HG02885 (cell line): Measurements from ENCODE around the gene HDHD5.

Experiments
- ATAC-seq: cut with Tn5 transposase; IDR thresholded peaks from one replicate; pipeline ENCODE4 v1.9.1; 2021; ENCODE audit warnings: mild to moderate bottlenecking; ENCODE audit not compliant: unreplicated experiment, poor library complexity

HDHD5 gene

DNA sequence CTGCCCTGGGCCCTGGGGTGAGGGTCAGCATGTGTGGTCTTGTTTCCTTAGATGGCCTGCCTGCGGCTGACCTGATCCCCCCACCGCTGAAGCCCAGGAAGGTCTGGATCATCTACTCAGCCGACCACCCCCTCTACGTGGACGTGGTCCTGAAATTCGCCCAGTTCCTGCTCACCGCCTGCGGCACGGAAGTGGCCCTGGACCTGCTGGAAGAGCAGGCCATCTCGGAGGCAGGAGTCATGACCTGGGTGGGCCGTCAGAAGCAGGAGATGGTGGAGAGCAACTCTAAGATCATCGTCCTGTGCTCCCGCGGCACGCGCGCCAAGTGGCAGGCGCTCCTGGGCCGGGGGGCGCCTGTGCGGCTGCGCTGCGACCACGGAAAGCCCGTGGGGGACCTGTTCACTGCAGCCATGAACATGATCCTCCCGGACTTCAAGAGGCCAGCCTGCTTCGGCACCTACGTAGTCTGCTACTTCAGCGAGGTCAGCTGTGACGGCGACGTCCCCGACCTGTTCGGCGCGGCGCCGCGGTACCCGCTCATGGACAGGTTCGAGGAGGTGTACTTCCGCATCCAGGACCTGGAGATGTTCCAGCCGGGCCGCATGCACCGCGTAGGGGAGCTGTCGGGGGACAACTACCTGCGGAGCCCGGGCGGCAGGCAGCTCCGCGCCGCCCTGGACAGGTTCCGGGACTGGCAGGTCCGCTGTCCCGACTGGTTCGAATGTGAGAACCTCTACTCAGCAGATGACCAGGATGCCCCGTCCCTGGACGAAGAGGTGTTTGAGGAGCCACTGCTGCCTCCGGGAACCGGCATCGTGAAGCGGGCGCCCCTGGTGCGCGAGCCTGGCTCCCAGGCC is 50.6 kb downstream of the HDHD5 start:
- no peak for ATAC-seq

DNA sequence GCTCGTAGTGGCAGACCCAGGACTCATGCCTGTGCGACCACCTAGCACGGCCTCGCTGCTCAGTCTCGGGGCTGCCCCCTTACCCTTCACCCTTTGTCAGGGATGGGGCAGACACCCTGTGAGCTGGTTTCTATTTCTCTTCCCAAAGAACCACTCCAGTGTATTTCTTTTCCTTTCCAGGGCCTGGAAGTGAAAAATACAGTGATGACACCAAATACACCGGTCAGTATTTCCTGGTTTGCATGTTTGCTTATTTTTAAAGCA is 51.6 kb downstream of the HDHD5 start:
- no peak for ATAC-seq

GRCh38 chr22:17106785-17107546 is 52.1 kb downstream of the HDHD5 start:
- peak; percentile 58 for ATAC-seq

GRCh38 chr22:17106161-17106784 is 52.8 kb downstream of the HDHD5 start:
- ATAC-seq: peak; percentile 23

DNA sequence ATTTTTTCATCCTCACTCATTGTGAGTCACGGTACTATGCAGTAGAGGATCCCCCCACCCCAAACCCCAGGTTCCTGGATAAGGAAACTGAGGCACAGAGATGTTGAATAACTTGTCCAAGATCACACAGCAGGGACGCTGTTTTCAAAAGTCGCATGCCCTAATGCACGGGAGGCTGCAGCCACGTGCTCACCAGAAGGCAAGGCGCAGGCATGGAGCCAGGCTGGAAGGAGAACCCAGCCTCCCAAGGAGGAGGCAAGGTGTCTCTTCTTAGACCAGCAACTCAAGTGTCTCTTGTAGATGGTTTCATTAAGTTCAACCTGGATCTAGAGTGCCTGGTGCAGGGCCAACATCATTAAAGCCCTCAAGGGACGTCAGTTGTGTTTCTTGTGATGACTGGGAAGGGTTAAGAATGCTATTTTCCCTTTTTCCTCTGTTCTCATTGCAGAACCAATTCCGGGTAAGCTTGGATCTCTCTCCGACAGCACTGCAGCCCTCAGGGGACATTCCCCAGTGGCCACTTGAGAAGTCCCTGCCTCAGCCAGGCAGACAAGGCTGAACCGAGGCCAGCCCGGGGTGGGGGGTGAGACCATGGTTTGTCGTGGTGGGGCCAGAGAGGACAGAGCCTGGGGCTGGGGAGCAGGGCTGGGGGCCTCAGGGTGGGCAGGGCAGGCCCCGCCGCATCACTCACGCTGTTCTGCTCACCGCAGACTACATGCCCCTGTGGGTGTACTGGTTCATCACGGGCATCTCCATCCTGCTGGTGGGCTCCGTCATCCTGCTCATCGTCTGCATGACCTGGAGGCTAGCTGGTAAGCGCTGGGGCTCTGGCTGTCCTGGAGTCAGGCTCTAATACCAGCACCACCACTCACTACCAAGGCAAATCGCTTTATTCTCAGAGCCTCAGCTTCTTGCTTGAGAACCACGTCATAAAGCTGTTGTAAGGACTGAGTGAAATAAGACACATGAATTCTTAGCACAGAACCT is 53.6 kb downstream of the HDHD5 start:
- no peak for ATAC-seq

- no peak for ATAC-seq
Observed at GRCh38 chr22:17104336-17104935, 54.6 kb downstream of the HDHD5 start.

GRCh38 chr22:17103351-17103750 is 55.7 kb downstream of the HDHD5 start:
- no peak for ATAC-seq

DNA sequence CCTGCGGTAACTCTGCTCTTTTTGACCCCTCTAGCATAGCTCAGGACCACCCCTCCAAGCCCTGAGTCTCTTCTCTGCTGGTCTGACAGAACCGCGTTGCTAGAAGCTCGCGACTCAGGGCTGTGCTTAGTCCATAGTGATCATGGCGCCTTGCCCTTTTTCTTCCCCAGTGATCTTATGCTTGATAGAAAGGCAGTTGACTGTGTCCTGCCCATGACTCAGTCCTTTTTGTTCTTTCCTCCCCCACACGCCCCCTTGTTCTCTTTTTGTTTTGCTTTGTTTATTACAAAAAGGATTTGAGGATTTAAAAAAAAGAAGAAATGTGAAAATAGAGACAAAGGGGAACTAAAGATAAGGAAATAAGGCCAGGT is 56.8 kb downstream of the HDHD5 start:
- no peak for ATAC-seq

GRCh38 chr22:17101475-17102296 is 57.4 kb downstream of the HDHD5 start:
- no peak for ATAC-seq

- ATAC-seq: no peak
Observed at GRCh38 chr22:17100621-17101020, 58.5 kb downstream of the HDHD5 start.

DNA sequence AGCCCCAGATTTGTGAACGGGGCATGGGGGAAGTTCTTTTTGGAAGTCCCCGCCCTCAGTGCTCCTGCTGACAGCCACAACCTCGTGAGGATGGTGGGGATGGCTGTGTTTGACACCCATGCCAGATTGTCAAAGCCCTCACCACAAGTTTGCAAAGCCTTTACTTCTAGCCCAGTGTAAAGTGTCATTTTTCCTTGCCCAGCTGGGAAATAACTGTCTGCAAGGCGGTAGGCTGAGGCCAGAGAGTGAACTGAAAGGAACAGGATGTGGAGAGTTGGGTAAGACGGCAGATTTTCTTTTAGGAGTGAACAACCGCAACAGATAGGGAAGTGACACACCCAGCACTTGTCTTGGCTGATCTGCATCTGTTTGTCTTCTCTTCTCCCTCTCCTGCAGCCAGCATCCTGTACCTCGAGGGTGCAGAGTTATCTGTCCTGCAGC is 60.7 kb downstream of the HDHD5 start:
- no peak for ATAC-seq

DNA sequence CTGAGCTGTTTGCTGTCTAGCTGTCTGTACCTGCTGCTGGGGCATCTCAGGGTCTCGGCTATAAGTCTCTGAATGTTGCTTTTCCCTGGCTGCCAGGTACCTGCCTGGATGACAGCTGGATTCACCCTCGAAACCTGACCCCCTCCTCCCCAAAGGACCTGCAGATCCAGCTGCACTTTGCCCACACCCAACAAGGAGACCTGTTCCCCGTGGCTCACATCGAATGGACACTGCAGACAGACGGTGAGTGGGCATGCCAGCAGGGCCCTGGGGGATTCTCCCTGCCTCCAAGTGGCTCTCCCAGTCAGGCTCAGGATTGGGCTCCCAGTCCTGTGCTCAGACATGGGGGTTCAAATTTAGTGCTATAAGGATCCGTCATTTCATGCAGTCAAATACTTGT is 61.4 kb downstream of the HDHD5 start:
- ATAC-seq: no peak

- no peak for ATAC-seq
Observed at GRCh38 chr22:17097062-17097461, 62.0 kb downstream of the HDHD5 start.

GRCh38 chr22:17096071-17096470 is 63.0 kb downstream of the HDHD5 start:
- ATAC-seq: no peak

DNA sequence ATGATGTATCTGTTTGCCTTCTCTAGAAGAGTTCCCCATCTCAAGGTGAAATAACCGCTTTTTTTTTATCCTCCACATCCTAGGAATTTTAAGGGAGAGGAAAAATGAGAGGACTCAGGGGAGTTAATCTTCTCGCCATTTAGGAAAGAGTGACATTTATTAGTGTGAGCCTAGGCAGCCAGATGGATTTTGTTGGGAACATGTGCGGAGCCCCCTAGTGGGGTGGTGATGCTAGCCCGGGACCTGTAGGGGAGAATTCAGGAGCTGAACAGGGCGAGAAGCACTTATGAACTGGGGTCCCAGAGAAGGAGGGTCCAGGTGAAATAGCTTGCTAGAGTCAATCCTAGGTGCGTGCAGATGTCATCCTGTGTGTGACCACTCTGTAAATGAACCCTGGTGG is 63.5 kb downstream of the HDHD5 start:
- no peak for ATAC-seq

GRCh38 chr22:17093081-17093480 is 66.0 kb downstream of the HDHD5 start:
- ATAC-seq: no peak

DNA sequence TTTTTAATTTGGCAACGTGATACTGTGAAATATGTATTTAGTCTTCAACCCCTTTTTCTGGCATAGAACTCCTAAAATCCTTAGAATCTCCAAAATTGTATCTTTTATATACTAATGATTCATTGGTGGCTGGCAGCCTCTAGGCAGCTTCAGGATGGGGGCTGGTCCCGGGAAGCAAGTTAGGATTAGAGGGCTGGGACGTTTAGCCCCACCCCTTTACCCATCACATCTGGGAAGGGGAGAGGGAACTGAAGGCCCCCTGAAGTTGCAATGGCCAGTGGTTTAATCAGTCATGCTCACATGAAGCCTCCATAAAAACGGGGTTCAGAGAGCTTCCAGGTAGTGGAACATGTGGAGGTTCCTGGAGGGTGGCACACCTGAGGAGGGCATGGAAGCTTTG is 67.2 kb downstream of the HDHD5 start:
- ATAC-seq: no peak

GRCh38 chr22:17090550-17090949 is 68.5 kb downstream of the HDHD5 start:
- no peak for ATAC-seq
